GM12891 (cell line): ENCODE results near the gene GPRC5B.

Experiments used
- DNase-seq: peaks from one replicate; pipeline ENCODE4 v3.0.0; 2011; ENCODE audit warnings: low spot score; ENCODE audit not compliant: insufficient read length
- FAIRE-seq: peaks from 2 replicates; lab custom pipeline; 2011; peaks lifted over from hg19 to GRCh38; lab: Jason Lieb, UNC
- PAX5 ChIP-seq: IDR thresholded peaks from 2 replicates; pipeline ENCODE4 v1.6.1; 2011; ENCODE audit warnings: low read length, moderate library complexity, mild to moderate bottlenecking; ENCODE audit not compliant: insufficient read depth, severe bottlenecking
- POLR2A ChIP-seq: IDR thresholded peaks from 2 replicates; pipeline ENCODE4 v1.6.1; 2011; ENCODE audit warnings: low read depth, low read length, control low read depth
- POLR2AphosphoS5 ChIP-seq: IDR thresholded peaks from 2 replicates; pipeline ENCODE4 v1.6.1; 2011; ENCODE audit warnings: low read depth, low read length, control low read depth
- POU2F2 ChIP-seq: IDR thresholded peaks from 2 replicates; pipeline ENCODE4 v1.6.1; 2011; ENCODE audit warnings: low read depth, mild to moderate bottlenecking, control low read depth, low read length, moderate library complexity
- SPI1 ChIP-seq: IDR thresholded peaks from 2 replicates; pipeline ENCODE4 v1.6.1; 2011; ENCODE audit warnings: low read depth, low read length, control low read depth
- TAF1 ChIP-seq: IDR thresholded peaks from 2 replicates; pipeline ENCODE4 v1.6.1; 2011; ENCODE audit warnings: low read depth, low read length, control low read depth

Gene GPRC5B

DNA sequence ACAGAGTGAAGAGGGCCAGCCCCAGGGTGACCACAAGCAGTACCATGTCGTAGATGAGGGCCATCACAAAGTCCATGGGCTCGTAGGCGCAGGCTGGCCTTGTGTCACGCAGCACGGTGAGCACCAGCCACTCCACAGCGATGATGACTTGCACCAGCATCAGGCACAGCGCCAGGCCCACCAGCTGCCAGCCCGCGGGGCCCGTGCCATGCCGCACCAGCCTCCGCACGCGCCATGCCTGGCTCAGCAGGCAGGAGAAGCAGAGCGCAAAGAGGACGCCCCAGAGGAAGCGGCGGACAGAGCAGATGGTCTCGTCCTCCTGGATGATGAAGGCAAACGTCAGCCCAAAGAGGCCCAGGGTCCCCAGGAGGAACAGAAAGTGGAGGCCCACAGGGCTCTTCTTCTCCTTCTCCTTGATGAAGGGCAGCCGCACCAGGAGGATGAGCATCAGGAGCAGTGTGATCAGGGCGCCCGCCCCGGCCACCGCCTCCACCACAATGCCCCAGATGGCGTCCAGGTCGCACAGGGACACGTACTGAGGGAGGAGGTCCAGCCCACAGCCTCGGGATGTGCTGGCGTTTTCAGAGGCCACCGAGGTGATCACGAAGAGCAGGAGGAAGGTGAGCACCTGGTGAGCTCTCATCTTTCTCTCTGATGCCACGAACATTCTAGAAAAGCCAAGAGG is 12.3 kb downstream of the GPRC5B start:
- DNase-seq, result no peak
- FAIRE-seq, result no peak
- no peak for TF ChIP-seq TAF1
- TF ChIP-seq POU2F2, result no peak
- TF ChIP-seq SPI1, result no peak
- TF ChIP-seq POLR2AphosphoS5, result no peak
- no peak for TF ChIP-seq POLR2A
- TF ChIP-seq PAX5, result no peak

DNA sequence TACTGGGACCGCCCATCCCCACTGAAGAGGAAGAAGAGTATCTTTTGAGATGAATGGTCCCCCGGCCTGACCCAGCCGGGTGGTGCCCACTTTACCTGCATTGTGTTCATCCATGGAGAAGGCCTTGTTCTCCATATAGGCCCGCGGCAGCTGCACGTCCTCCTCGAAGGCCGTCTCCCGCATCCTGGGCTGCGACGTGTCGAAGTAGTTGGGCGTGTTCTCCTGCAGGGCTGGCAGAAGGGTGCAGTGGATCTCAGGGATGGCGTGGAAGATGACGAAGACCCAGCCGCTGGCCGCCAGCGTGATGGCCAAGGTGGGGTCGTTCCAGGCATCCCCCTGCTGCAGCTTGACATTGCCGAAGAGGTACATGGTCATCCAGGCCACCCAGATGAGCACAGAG is 12.9 kb downstream of the GPRC5B start:
- FAIRE-seq, result no peak
- DNase-seq, result no peak
- no peak for TF ChIP-seq POLR2AphosphoS5
- no peak for TF ChIP-seq POLR2A
- no peak for TF ChIP-seq POU2F2

DNA sequence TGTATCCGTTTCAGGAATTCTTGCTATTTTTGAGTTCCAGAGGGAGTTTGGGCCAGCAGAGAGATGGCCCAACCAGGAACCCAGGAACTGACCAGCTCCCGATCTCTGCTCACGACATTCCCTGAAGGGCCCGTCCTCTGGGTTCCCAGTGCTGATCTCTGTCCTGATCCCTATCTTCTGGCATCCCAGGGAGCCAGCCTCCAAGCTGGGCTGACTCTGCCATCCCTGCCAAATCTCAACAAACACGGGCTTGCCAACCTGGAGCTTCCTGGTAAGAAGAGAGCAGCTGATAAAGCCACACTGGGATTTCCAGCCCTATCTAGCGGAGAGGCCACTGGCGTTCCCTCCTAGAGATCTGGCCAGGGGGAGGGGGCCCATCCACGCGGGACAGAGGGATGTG is 16.2 kb downstream of the GPRC5B start:
- FAIRE-seq, result no peak
- TF ChIP-seq SPI1, result no peak
- TF ChIP-seq PAX5, result no peak
- no peak for TF ChIP-seq POU2F2
- TF ChIP-seq TAF1, result no peak
- TF ChIP-seq POLR2AphosphoS5, result no peak
- no peak for TF ChIP-seq POLR2A

DNA sequence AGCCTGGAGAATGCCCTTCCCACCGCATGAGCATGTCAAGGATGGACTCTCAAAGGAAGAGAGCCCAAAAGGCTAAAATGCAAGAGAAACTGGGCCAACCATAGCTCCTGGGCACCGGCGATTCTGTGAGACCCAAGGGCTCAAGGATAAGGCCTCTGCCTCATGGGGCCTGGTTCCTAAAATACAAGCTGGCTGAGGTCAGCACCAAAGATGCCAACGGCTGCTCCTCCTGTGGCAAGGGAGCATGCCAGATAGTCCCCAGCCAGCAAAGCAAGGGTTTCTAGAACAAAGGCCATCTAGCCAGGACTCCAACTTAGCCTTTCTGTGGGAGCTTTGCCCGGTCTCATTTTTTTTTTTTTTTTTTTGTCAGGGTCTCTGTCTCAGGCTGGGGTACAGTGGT is 20.1 kb downstream of the GPRC5B start:
- TF ChIP-seq PAX5 (no peak), POU2F2 (no peak), POLR2A (no peak), SPI1 (no peak), TAF1 (no peak), POLR2AphosphoS5 (no peak)
- DNase-seq (no peak), FAIRE-seq (no peak)

More for the DNA sequence above, 16.2 kb downstream of the GPRC5B start:
- DNase-seq, result no peak

DNA sequence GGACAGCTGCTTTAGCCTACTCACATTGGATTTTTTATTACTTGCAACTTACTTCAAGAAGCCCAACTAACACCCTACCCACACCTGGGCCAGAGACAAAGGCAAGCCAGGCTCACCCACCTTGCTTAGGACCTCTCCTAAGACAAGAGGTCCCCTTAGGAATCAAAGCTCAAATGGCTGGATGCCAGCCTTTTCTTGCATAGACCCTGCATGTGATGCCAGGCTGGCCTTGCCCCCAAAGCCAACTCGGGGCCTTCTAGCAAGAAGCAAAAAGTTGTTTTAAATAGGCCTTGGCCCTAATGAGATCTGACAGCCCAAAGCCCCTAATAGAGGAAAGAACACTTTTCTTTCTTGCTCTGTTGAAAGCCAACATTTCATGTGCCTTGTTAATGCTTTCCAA is 20.7 kb downstream of the GPRC5B start:
- no peak for TF ChIP-seq POLR2AphosphoS5
- DNase-seq, result no peak
- FAIRE-seq, result no peak

DNA sequence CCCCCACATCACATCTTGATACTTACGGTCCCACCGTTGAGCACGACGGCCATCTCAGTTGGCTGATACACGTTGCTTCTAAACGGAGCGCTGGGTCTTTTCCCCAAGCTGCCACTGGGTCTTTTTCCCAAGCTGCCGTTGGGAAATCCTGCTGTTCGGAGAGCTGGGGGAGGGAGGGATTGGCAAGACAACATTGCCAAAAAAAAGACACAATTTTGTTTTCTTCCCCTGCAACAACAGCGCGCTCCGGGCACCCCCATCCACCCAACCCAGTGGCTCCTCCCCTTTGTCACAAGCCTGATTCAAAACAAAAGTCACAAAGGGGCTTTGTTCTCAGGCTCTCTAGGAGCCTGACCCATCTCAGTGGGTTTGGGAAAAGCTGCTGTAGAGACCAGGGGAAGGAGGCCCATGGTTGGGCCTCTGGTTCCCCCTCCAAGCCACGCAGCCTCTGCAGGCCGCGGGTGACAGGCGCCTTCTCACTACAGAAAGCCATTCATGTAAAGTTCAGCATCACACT is 22.8 kb downstream of the GPRC5B start:
- TF ChIP-seq POU2F2 (no peak), SPI1 (no peak), POLR2A (no peak), PAX5 (no peak), POLR2AphosphoS5 (no peak)
- DNase-seq (no peak), FAIRE-seq (no peak)

DNA sequence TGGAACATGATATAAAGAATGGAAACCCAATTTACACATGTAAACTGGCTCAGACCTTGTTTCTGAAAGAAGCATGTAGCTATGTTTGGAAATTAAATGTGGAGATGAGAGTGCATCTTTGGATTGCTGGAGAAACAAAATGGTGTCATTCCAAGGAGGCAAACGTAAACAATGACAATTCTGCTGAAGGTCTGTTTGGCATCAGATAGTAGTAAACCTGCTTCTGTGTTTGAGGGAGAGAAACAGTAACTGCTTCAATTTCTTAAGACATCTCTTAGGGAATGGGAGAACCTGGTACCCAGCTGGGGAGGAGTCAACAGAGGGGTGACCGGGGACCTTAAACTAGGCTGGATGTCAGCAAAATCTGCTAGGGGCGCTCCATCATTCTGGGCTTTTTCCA is 23.5 kb downstream of the GPRC5B start:
- TF ChIP-seq POLR2AphosphoS5 (no peak), PAX5 (no peak), TAF1 (no peak), POLR2A (no peak), POU2F2 (no peak), SPI1 (no peak)
- FAIRE-seq (no peak), DNase-seq (no peak)

DNA sequence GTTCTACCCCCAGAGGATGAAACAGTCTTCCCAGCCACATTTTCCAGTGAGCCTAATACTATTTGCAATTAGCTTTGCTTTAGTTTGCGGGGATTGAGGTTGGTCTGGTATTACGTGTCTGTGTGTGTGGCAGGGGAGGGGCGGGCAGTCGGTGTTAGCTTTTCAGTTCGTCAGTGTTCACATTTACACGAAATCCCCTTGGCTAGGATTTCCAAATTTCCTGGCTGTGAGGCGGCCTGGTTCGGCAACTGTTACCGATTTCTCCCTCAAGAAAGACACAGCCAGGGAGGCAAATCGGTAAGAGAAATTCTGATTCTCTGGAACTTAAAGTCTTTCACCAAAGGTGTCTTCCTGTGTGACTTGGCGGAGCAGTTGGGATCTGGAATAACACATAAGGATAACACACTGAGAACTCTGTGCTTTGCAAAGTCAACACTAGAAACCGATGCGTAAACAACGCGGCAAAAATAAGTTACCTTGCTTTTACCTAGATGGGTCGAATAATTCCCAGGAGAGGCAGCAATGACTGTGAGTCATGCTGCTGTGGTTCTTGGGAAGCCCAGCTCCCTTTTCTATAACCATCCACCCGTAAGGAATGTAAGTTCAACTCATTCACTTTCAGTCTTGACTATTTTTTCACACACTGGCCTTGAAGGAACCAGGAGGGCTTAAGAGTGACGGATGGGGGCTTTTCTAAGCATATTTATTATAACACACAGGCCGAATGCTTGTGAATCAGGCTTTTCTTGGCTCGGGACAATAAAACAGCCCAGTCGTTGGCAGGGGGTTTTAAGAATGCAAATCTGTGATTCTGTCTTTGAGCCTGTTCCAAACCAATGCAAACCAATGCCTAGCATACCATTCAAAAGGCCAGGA is 24.2 kb downstream of the GPRC5B start:
- no peak for TF ChIP-seq POU2F2
- no peak for TF ChIP-seq SPI1
- TF ChIP-seq PAX5, result no peak
- TF ChIP-seq POLR2AphosphoS5, result no peak
- TF ChIP-seq TAF1, result no peak
- no peak for TF ChIP-seq POLR2A
- DNase-seq (no peak), FAIRE-seq (no peak)

DNA sequence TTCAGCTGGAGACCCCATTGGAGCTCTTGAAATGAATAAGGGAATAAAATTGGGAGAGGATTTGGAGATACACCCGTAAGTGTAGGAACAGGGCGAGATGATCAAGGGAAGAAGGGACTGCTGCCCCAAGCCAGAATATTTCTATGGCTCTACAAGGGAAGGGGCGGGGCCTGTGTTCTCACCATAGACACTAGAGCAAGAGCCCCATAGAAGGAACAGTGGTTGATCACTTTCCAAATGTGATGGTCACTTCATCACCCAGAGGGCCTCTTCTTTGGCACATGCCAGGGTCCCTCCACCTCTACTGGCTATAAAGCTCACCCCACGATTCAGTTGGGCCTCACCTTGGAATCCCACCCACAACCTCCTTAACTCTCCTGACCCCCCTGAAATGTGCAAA is 25.0 kb downstream of the GPRC5B start:
- no peak for DNase-seq
- TF ChIP-seq POU2F2 (no peak), POLR2A (no peak), PAX5 (no peak), TAF1 (no peak), SPI1 (no peak), POLR2AphosphoS5 (no peak)
- no peak for FAIRE-seq

DNA sequence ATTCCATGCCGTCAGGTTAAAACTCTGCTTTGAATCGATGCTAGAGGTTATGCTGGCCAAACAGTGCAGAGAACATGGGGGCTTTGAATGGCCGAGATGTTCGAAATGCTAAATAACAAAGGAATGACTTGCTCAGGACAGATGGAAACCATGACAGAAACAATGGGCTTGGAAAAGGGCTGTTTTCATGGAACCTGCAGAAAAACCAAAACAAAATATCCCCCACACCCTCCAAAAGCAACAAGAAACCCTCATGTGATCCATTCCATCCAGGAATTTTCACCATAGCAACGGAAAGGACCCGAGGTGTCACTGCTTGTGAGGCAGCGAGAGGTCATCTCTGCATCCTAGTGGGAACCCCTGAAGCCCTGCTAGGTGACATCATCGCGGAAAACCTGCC is 25.5 kb downstream of the GPRC5B start:
- no peak for TF ChIP-seq POLR2AphosphoS5
- TF ChIP-seq PAX5, result no peak
- no peak for TF ChIP-seq POLR2A
- no peak for TF ChIP-seq POU2F2
- no peak for TF ChIP-seq TAF1
- no peak for TF ChIP-seq SPI1
- no peak for FAIRE-seq
- no peak for DNase-seq
